HG03039 (cell line): ENCODE results near the gene ANKRD10.
"Not testable (repeated sequence)": the region's sequence is repeated elsewhere in the genome, so short reads cannot be mapped to it uniquely, and the experiment has no call there.

Experiments
- ATAC-seq: cut with Tn5 transposase; IDR thresholded peaks from one replicate; pipeline ENCODE4 v1.9.1; 2021; ENCODE audit warnings: mild to moderate bottlenecking, moderate library complexity; ENCODE audit not compliant: unreplicated experiment

Gene ANKRD10

DNA sequence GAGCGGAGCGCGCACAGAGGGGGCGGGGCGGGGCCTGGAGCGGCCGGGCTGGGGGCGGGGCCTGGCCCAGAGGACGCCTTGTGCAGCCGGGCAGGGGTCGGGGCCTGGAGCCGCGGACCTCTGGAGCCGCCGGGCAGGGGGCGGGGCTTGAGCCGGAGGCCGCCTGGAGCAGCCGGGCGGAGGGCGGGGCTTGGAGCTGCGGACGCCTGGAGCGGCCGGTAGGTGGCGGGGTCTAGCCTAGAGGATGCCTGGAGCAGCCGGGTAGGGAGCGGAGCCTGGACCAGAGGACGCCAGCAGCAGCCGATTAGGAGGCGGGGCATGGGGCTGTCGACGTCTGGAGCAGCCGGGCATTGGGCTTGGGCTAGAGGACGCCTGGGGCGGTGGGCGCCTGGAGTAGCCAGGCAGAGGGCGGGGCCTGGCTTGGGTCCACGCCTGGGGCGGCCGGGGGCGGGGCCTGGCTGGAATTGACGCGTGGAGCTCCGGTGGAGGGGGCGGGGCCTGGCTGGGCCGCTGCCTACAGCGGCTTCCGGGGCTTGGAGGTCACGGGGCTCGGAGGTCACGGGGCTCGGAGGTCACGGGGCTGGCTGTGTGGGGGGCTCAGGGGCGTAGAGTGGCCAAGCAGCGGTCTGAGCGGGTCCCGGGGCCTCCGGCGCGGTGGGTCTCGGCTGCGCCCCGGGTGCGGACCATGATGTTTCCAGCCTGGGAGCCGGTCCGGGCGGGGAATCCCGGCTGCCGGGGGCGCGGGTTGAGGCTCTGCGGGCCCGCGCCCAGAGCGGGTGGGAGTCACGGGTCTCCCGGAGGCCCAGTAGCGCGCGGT, at the start of gene ANKRD10:
Gene ANKRD10 (minus strand): TSS at position 13 of the 817 bp plus-strand sequence. CDS start 135 bp downstream, outside the sequence.
- peak; percentile 78 for ATAC-seq

DNA sequence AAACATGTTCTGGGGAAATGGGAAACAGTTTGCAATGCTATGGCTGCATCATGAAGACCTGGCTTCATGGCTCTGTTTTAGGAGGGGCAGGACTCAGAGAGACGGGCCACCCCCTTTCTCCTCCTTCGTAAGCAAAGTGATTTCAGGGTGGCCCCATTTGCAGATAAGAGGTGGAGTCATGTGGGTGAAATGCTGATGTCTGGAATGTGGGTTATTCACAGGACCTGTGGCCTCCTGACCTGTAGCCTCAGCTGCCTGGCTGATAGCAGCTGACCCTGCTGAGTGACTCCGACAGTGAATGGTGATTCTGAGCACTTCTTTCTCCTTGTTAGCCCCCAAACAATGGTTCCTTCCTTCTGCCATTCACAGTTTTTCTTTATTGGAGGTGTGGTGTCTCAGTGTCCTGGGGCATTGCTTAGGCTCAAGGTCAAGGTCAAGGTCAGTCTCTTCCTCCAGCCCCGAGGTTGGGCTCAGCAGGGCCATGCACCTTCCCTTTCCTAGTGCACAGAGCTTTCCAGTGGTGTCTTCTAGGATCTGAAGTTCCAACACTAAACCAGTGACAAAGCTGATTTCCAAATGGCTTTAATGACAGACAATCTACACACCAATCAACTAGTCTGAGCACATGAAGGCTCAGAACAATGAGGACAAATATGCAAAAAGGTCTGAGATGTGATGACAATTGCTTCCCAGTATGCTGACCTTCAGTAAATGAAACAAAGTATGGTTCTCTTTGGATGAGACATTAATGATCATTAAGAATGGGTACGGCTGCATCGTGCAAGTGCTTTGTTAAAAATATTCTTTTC, 49.6 kb upstream of the ANKRD10 start:
- no peak for ATAC-seq

DNA sequence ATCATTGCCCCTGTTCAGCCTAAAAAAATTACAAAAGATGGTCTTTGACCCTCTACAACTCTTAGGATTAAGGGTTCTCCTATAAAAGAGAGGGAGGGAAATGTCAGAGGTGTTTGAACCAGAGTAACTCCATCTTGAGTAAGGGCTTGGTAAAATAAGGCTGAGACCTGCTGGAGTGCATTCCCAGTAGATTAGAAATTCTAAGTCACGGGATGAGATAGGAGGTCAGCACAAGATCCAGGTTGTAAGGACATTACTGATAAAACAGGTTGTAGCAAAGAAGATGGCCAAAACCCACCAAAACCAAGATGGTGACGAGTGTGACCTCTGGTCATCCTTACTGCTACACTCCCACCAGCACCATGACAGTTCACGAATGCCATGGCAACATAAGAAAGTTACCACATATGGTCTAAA, 48.7 kb upstream of the ANKRD10 start:
- no peak for ATAC-seq

DNA sequence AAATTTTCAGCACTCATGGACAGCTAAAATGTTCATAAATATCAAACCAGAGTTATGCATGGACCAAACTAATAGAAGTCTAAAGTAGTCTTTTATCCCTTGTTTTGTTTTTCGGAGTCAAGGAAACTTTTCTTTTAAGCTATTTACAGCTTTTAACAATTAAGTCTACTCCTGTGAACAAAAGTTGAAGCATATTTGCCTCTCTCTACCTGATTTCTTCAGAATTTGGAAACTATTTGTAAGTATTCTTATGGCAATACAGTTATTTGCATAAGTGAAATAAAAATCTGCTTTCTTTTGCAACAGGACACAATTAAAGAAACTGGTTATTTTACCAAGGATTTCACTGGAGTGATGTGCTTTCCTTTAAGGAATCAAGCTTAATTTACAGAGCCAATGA, 47.1 kb upstream of the ANKRD10 start:
- ATAC-seq, result no peak

DNA sequence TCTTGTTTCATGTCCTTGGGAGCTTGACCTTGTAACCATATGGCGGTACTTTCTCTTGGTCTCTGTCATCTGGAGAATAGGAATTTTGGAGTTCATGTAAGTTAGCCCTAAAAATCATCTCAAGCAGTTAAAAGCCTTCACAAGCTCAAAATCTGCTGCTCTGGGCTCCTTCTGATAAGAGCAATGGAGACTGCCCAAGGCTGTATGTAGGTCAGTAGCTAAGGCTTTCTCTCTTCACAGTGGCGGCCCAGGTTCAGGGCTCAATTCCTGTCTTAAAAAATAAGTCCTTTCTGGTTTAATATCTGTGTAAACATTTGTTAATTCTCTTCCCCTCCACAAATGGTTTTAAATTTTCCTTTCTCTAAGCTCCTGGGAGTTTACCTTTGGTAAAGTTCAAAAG, 45.3 kb upstream of the ANKRD10 start:
- no peak for ATAC-seq

DNA sequence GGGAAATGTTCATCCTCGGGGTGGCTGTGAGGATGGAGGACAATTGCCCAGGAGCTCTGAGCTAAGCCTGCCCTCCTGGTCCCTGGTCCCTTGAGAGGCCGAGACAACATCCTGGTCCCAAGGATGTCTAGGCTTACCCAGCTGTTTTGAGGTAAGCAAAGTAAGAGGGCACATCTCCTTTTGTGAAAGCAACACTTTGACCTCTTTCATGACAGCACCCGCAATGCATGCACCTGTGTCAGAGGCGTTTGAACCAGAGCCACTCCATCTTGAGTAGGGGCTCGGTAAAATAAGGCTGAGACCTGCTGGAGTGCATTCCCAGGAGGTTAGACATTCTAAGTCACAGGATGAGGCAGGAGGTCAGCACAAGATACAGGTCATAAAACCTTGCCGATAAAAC, 43.1 kb upstream of the ANKRD10 start:
- no peak for ATAC-seq

DNA sequence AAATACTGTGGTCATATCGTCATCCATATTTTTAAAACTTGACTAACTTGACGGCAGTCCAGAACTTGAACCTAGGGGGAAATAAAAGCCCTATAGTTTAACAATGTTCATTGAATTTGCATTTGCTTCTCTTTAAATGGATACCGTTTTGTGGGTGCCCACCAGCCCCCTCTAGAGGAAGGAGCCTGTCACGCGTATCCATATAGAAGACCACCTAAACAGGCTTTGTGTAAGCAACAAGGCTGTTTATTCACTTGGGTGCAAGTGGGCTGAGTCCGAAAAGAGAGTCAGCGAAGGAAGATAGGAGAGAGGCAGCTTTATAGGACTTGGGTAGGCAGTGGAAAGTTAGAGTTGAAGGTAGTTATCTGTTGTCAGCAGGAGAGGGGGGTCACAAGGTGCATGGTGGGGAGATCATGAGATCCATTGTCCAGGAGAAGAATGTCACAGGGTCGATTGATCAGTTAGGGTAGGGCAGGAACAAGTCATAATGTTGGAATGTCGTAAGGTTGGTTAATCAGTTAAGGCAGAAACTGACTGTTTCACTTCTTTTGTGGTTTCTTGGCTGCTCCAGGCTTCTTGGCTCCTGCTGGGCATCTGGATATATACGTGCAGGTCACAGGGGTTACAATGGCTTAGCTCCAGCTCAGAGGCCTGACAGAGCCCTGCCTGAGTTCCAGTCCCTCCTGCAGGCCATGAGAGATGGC, 42.5 kb upstream of the ANKRD10 start:
- ATAC-seq, result no peak

DNA sequence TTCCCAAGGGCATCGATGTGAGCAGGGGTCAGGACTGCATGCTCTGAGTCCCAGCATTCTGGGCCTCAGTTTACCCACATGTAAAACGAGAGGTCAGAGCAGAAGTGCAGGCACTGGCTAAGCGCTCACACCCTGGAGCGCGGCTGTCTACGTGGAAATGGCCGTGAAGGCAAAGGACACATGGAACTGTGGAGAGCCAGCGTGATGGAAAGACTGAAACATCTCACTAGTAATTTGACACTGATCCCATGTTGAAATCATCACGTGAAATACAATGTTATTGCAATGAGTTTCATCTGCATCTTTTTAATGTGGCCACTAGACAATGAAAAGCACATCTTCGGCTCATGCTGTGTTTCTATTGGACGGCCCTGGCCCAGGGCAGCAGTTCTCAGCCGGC, 41.3 kb upstream of the ANKRD10 start:
- not testable (repeated sequence) for ATAC-seq

DNA sequence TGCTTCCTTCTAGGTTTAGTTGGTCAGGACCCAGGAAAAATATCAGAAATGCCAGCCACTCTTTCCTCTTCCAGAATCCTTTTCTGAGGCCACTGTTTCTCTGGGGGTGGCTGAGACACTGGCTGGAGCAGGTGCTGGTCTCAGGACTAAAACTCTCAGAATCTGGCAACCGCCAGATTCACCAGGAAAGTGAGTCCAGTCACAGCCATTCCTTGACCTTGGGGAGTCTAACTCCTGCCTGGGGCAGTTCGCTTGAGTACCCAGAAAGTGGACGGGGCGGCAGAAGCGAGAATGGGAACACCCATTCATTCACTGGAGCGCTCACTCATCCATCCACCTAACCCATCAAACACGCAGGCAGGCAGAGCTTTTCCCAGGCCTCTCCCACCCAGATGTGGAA, 40.7 kb upstream of the ANKRD10 start:
- ATAC-seq, result not testable (repeated sequence)

DNA sequence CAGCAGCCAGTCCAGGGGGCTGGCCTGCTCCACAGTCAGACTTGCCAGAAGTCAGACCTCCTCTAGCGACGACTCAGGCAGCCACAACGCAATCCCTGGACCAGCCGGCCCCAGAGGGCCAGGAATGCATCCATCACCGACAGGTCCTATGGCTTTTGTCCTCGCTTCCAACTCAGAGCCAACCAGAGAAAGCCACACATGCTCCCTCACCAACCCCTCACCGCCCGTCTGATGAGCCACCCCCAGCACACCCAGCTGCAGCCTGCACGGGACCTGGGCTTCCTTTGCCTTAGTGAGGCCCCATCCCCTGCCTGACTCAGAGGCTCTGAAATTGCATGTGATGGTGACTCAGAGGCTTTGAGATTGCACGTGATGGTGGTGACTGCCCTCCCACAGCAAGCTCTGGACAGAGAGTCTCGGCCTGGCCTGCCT, 40.2 kb upstream of the ANKRD10 start:
- ATAC-seq, result peak; percentile 52

DNA sequence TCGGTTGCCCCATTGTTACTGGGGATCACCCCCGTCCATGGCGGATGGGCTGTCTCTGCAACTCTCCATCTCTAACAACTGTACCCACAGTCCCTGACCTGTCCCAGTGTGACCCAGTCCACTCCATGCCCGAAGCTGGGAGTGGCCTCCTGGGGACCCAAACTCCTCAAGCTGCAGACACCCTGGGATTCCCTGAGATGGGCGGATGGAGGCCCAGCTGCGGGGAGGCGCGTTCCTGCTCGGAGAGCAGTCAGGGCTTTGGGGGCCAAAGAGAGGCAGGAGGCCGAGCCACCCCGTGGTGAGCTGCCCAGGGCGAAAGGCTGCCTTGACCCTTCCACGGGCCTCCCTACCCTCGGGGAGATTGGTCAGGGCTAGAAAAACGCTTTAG, 39.7 kb upstream of the ANKRD10 start:
- ATAC-seq, result not testable (repeated sequence)

DNA sequence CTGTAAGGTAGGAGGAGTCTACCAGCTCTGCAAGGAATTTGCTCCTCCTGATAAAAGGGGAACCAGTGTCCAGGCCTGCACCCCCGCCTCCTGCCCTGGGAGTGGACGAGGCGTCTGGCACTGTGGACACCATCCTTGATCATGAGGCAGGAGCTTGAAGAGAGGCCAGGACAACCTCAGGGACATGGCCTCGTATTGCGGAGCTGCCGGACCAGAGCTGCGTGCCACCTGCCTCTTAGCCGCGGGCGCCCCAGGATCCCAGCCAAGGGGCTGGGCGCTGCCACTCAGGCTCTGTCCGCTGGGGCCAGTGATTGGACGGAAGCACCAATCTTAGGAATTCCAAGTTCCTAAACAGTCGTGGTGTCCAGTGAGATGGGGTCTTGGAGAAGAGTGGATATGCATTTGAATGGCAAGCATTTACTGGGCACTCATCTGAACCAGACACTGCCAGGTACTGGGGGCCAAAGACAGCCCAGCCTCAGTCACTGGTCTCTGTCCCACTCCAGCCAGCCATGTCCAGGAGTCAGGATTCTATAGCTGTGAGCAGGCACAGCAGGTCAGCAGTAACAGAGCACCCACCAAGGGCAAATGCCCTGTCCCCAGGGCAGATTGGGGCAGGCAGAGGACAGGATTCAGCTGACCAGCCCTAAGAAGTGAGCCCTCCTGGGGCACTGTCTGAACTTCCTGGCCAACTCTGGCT, 39.1 kb upstream of the ANKRD10 start:
- no peak for ATAC-seq

DNA sequence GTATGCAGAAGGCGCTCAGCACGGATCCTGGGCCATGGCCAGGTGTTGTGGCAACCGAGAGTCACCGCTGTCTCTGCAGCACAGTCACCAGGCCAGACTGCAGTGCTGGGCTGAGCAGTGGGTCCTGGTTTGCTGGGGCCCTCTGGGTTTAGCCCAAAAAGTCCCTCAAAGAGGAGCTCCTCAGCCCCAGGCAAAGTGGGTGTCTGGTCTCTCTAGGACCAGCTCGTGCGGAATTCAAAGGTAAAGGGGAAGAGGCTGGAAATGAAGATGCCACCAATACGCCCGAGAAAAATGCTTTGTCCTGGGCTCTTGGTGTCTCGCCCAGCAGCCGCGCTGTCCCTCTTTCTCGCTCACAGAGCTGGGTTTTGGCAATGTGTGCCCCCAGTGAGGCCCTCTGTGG, 38.5 kb upstream of the ANKRD10 start:
- ATAC-seq, result no peak

DNA sequence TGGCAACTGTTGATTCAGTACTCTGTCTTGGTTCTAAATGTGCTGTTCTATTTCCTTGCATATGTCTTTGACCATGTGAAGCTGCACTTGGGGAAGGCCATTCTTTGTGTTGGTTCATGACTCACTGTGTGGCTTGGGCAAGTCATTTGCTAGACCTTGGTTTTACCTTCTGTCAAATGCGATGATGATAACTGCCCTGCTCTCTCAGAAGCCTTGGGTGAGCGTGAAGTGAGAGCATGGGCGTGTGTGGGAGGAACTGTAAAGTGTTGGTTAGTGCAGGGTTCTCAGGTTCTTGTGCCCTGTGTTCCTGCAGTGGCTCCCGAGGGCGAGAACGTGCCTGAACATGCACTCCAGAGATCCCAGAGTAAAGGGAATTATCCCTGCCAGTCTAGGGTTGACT, 37.3 kb upstream of the ANKRD10 start:
- peak; percentile 57 for ATAC-seq

DNA sequence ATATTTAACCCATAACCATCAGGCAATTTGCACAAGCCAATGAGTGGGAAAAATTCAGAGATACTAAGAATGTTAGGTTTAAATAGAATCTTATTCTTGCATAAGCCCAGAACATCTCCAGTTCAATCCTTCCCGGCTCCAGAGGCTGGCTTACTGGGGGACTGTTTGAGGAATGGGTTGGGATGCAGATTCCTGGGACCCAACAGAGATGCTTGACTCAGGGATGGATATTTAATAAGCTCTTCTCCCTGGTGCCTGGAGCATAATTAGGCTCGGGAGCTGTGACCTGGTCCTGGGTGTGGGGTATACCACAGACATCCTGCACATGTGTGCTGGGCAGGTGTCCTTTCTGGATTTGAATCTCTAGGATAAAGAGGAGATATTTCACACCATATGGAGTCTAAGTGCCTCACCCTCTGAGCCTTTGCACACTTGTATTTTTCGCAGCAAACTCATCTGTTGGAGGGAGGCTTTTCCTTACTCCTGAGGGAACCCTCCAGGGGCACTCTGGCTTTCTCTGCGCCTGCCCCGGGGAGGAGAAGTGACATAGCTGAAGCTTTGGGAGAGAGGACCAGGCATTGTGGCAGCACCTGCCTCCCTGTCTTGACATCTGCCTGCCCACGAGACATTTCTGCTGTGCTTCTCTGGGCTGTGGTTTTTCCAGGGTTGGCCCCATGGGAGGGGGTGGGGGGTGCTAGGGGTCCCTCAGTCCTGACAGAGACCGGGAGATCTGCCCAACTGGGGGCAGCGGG, 36.1 kb upstream of the ANKRD10 start:
- ATAC-seq, result no peak

DNA sequence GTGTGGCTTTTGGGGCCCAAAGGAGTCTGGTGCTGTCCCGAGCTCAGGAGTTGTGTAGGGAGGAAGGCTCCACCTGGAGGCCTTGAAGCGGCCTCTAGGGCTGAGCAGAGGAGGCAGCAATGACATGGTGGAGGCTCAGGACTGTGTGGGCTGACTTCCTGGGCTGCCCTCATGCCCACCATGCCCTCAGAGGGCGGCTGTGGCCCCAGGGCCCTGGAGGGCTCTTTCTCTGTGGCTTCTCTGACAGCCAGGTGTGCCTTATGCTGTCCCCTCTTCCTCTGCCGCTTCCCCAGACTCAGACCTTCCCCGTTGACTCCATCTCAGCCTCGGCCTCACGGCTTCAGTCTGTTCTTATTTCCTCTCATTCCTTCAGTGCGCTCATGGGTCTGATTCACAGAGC, 35.5 kb upstream of the ANKRD10 start:
- no peak for ATAC-seq

DNA sequence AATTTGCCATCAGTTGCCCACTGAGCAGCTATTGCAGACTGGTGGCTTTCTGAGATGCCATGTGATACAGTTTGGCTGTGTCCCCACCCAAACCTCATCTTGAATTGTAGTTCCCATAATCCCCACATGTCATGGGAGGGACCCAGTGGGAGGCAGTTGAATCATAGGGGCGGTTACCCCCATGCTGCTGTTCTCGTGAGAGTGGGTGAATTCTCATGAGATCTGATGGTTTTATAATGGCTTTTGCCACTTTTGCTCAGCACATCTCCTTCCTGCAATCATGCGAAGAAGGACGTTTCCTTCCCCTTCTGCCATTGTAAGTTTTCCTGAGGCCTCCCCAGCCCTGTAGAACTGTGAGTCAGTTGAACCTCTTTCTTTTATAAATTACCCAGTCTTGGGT, 34.8 kb upstream of the ANKRD10 start:
- ATAC-seq, result no peak

DNA sequence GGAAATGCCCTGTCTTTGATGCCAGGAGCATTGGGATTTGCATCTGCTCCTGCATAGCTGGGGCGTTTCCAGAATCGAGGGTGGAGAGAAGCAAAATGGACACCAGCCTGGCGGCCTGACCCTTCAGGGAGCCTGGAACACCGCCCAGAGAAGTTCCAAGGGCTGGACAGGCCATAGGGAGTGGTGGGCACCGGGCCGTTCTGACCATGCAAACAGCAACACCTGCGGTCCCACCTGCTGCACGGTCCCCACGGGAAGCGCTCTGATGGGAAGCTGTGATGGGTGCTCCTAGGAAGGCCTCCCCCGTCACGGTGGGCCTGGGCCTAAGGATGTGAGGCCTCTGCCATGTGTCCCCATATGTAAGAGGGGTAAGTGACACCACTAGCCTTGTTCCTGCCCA, 34.2 kb upstream of the ANKRD10 start:
- ATAC-seq, result no peak

DNA sequence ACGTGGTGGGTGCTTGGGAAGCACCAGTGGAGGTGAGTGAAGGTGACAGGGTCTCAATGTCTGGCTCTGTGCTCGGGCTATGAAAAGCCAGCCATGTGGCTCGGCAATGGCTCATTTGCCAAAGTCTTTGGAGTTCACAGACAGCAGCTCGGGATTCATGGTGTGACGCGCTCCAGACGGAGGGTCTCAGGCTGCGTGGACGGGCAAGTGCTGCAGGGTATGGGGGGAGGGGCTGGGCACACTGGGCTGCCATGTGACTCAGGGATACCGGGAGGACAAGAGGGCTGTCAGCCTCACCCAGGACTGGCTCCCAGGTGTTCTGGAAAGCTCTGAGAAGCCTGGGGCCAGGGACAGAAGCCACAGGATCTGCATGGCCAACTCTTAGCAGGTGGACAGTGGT, 32.5 kb upstream of the ANKRD10 start:
- ATAC-seq, result not testable (repeated sequence)

DNA sequence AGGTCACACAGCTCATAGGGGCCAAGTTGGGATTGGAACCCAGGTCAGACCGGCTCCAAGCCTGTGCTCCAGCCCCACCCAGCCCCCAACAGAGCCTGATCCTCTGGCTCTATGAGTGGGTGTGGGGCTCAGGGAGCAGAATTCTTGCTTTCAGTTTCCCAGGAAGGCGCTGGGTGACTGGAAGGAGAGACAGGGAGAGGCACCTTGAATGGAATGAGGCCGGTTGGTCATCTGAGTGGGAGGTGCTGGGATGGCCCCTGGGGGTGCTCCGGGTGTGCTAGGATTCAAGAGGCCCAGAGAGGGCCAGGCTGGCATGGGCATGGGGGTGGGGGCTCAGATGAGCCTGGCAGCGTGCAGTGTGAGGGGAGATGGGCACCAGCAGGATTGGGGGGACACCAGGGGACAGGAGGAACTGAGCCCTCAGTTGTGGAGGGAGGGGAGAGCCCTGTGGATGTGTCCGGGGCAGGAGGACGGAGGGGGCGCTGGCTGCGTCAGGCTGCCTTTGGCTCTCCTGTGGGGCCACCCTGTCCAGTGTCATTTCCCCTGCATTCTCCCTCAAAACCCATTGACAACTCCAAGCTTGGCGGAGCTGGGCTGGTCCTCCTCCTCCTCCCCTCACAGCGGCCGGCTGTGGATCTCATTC, 31.2 kb upstream of the ANKRD10 start:
- ATAC-seq, result no peak
